Esophagus squamous epithelium (tissue), 5 donors: ENCODE measurements around the gene RNF115. TPM values are rescaled to one million over a fixed set of nuclear protein-coding genes. Genes with fewer than 3 reads are reported as not detected.

Source experiments
- DNase-seq: peaks from one replicate; lab custom pipeline; 2025; lab: John Stamatoyannopoulos, UW
- H3K27ac ChIP-seq, 4 donors: fragments of 200-600 bp; sonication (generic); one replicate each; pipeline ENCODE4 v1.5.1; 2016 to 2019; ENCODE audit warnings: mild to moderate bottlenecking in 1 of 4
- H3K27me3 ChIP-seq, 4 donors: fragments of 200-600 bp; sonication (generic); 1 replicate in 3 of 4; 2 replicates in 1 of 4; pipeline versions ENCODE4 v1.5.1 to v1.6.0; 2017 to 2021; ENCODE audit warnings: antibody characterized with exemption in 1 of 4
- H3K36me3 ChIP-seq, 3 donors: fragments of 200-600 bp; sonication (generic); one replicate each; pipeline ENCODE4 v1.5.1; 2016 to 2019
- H3K4me1 ChIP-seq, 3 donors: fragments of 200-600 bp; sonication (generic); one replicate each; pipeline ENCODE4 v1.5.1; 2017 to 2019
- H3K4me3 ChIP-seq, 4 donors: fragments of 200-600 bp; sonication (generic); 1 replicate in 3 of 4; 2 replicates in 1 of 4; pipeline ENCODE4 v1.5.1; 2016 to 2019; ENCODE audit warnings: mild to moderate bottlenecking in 2 of 4, moderate library complexity in 1 of 4
- H3K9me3 ChIP-seq, 3 donors: fragments of 200-600 bp; sonication (generic); one replicate each; pipeline ENCODE4 v1.5.1; 2016 to 2019
- POLR2A ChIP-seq, 4 donors: fragments of 450-650 bp; IDR thresholded peaks; one replicate each; pipeline ENCODE4 v1.6.1; 2017; ENCODE audit warnings: antibody characterized with exemption in 4 of 4, mild to moderate bottlenecking in 4 of 4, moderate library complexity in 3 of 4
- WGBS, 2 donors: methylation state at CpG; one replicate each; pipeline ENCODE4 v1.1.5; 2018; 5-methylcytosine and 5-hydroxymethylcytosine counted together
- intact Hi-C: fragments of 100-400 bp; cut with DNase I; formaldehyde crosslinking; loops from one replicate; pipeline ENCODE4 v1.15.0; 2022
- total RNA-seq, 4 donors: library from RNA; depleted of rRNA; stranded (reverse); fragments of >200 nt; gene quantifications; one replicate each; pipeline ENCODE4 v1.1.0, GENCODE V29; 2016
- TF ChIP-seq, protein P1 (sequence below), 6 experiments: fragments of 450-650 bp in 4 of 6; fragments of 200-600 bp in 2 of 6; sonication (generic) in 2 of 6; IDR thresholded peaks; one replicate each; pipeline ENCODE4 v1.5.1; 2016 to 2019; ENCODE audit warnings: antibody characterized with exemption in 6 of 6, mild to moderate bottlenecking in 4 of 6, moderate library complexity in 4 of 6
- donor health status: DM: yes; HTN: yes; CAD: no.

Gene RNF115
- total RNA-seq, 4 donors from 2014 or later = 4.3 to 17.5 (median 6.1) TPM

DNA sequence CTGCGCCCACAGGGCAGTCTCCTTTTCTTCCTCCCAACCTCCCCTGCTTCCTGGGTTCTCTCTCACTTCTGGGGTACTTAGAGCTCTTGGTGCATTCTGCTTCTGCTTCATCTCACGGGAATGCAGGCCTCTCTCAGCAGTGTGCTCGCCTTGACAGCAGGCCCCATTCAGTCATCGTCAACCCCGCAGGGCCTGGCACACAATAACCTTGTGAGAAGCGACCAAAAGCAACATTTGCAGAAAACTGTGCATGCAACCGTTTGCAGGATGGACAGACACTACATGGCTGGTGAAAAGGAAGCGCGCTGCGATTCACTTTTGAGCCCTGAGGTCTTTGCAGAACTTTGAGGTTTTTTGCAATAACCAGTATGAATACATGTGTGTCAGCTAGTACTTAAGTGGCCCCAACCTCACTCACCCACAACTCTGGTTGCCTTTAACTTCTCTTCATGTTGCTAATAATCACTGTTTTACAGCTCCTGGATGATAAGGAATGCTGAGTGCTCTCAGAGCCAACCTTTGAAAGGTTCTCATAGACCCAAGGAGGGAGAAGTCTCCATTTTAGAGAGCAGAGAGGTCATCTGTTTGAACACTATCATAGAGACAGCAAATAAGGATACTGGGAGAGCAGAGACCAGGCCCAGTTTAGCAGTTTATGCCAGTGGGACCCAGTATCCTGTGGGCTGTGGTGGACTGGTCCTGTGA is 107.1 kb downstream of the RNF115 start:
- TF ChIP-seq POLR2A (IDR thresholded peaks at IDR 0.05) = no peak
- TF ChIP-seq, protein P1, sequence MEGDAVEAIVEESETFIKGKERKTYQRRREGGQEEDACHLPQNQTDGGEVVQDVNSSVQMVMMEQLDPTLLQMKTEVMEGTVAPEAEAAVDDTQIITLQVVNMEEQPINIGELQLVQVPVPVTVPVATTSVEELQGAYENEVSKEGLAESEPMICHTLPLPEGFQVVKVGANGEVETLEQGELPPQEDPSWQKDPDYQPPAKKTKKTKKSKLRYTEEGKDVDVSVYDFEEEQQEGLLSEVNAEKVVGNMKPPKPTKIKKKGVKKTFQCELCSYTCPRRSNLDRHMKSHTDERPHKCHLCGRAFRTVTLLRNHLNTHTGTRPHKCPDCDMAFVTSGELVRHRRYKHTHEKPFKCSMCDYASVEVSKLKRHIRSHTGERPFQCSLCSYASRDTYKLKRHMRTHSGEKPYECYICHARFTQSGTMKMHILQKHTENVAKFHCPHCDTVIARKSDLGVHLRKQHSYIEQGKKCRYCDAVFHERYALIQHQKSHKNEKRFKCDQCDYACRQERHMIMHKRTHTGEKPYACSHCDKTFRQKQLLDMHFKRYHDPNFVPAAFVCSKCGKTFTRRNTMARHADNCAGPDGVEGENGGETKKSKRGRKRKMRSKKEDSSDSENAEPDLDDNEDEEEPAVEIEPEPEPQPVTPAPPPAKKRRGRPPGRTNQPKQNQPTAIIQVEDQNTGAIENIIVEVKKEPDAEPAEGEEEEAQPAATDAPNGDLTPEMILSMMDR (IDR thresholded peaks at IDR 0.05) = no peak
- no peak for DNase-seq
- no peak overlapping the region for H3K27ac ChIP-seq
- intact Hi-C loops = no loop called here
- 71 to 86% methylated on average over 8 to 9 of the region's 10 CpGs for whole genome bisulfite sequencing, 2 donors
- peaks cover 4 to 14% (median 9%) of the 10 kb centered on the region in 3 donors for H3K4me1 ChIP-seq
- peaks cover 0 to 20% (median 0%) of the 10 kb centered on the region in 4 donors for H3K27me3 ChIP-seq
- H3K4me3 ChIP-seq = no peak overlapping the region
- H3K36me3 ChIP-seq = no peaks in the 10 kb centered on the region
- no peaks in the 10 kb centered on the region for H3K9me3 ChIP-seq

GRCh38 chr1:145714524-145715111 is 109.3 kb downstream of the RNF115 start:
- intact Hi-C loops = no loop called here
- H3K36me3 ChIP-seq = no peaks in the 10 kb centered on the region
- no peaks in the 10 kb centered on the region for H3K9me3 ChIP-seq
- H3K27ac ChIP-seq = no peak overlapping the region
- H3K4me1 ChIP-seq = no peaks in the 10 kb centered on the region
- 57 to 66% methylated on average over 5 of the region's 6 CpGs for WGBS, 2 donors
- no peak overlapping the region for H3K4me3 ChIP-seq
- no peak for DNase-seq
- no peak for TF ChIP-seq POLR2A (IDR thresholded peaks at IDR 0.05)
- TF ChIP-seq, protein P1 (IDR thresholded peaks at IDR 0.05) = no peak
- peaks cover 0 to 5% (median 0%) of the 10 kb centered on the region in 4 donors for H3K27me3 ChIP-seq

DNA sequence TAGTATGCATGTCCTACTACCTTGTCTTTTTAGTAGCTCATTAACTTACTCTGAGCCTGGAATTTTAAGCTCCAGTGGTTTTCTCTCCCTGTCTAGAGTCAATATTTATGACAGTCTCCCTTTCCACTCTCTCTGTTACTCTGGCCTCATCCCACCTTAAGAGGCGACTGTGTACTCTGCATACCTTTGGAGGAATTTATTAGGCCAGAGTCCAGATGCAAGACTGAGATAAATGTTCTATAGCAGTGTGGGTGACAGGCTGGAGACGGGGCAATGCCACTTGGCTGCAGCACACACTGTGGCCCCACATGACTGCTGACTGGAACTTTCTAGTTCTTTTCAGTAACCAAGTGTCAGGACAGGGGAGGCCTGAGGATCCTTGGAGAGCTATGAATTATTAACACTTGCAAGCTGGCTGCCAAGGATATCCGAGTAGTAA is 112.7 kb downstream of the RNF115 start:
- DNase-seq = no peak
- TF ChIP-seq POLR2A (IDR thresholded peaks at IDR 0.05) = no peak
- TF ChIP-seq, protein P1 (IDR thresholded peaks at IDR 0.05) = no peak
- intact Hi-C loops = no loop called here
- WGBS, 2 donors = 66 to 77% methylated on average over 3 of the region's 3 CpGs
- Histone ChIP-seq H3K27me3 (no peaks in the 10 kb centered on the region), H3K4me3 (no peak overlapping the region), H3K4me1 (peaks cover 0 to 2% (median 0%) of the 10 kb centered on the region in 3 donors), H3K36me3 (no peaks in the 10 kb centered on the region), H3K27ac (no peak overlapping the region), H3K9me3 (no peaks in the 10 kb centered on the region)

GRCh38 chr1:145710291-145711027 is 113.4 kb downstream of the RNF115 start:
- no peak for DNase-seq
- intact Hi-C loops = no loop called here
- H3K4me3 ChIP-seq = no peak overlapping the region
- no peaks in the 10 kb centered on the region for H3K36me3 ChIP-seq
- TF ChIP-seq, protein P1 (IDR thresholded peaks at IDR 0.05) = no peak
- no peak for TF ChIP-seq POLR2A (IDR thresholded peaks at IDR 0.05)
- peaks cover 0 to 5% (median 0%) of the 10 kb centered on the region in 3 donors for H3K4me1 ChIP-seq
- H3K27ac ChIP-seq = no peak overlapping the region
- no peaks in the 10 kb centered on the region for H3K27me3 ChIP-seq
- 69 to 73% methylated on average over 4 of the region's 4 CpGs for WGBS, 2 donors
- H3K9me3 ChIP-seq = no peaks in the 10 kb centered on the region

DNA sequence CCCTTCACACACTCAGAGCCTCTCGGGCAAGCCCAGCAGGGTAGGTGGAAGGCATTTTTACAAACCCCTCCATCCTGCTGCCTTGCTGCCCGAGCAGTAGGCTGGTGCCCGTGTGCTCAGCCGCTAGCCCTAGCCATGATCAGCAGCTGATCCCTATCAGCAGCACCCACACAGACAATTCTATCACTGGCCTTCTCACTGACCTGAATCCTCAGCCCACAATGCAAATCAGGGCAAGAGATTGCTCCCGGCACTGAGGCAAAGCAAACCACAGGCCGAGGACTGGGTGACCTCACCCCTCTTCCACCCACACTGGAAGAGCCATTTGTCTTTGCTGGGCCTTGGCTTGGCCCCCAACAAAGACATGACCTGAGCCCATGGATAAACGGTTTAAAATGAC is 115.8 kb downstream of the RNF115 start:
- H3K27ac ChIP-seq = no peak overlapping the region
- 55 to 72% methylated on average over 7 of the region's 7 CpGs for WGBS, 2 donors
- TF ChIP-seq, protein P1 (IDR thresholded peaks at IDR 0.05) = no peak
- TF ChIP-seq POLR2A (IDR thresholded peaks at IDR 0.05) = no peak
- H3K27me3 ChIP-seq = no peaks in the 10 kb centered on the region
- intact Hi-C loops = no loop called here
- no peaks in the 10 kb centered on the region for H3K36me3 ChIP-seq
- peaks cover 0 to 5% (median 0%) of the 10 kb centered on the region in 3 donors for H3K4me1 ChIP-seq
- no peak for DNase-seq
- H3K9me3 ChIP-seq = no peaks in the 10 kb centered on the region
- no peak overlapping the region for H3K4me3 ChIP-seq
